ENCODE data around the gene ERICH6.
A peak's percentile ranks its signal among the peaks of the same experiment; 100 is the strongest.

ERICH6 gene

GRCh38 chr3:150703756-150704344 lies at the start of gene ERICH6:
ERICH6 (minus strand) TSS chr3:150703920; CDS start chr3:150703898, 22 bp downstream.
- DNase-seq (ENCODE audit: low read depth, low spot score) = peak; percentile 47

GRCh38 chr3:150751781-150752263 lies 48.1 kb upstream of the ERICH6 start:
- no peak for DNase-seq (ENCODE audit: low read depth, low spot score)

- no peak for DNase-seq (ENCODE audit: low read depth, low spot score)
These were observed 45.5 kb upstream of the ERICH6 start for GRCh38 chr3:150749255-150749654.

- no peak for DNase-seq (ENCODE audit: low read depth, low spot score)
These were observed 44.9 kb upstream of the ERICH6 start for GRCh38 chr3:150748684-150749047.

- no peak for DNase-seq (ENCODE audit: low read depth, low spot score)
These were observed 44.4 kb upstream of the ERICH6 start for GRCh38 chr3:150747886-150748683.

GRCh38 chr3:150746791-150747590 lies 43.3 kb upstream of the ERICH6 start:
- DNase-seq (ENCODE audit: low read depth, low spot score) = no peak

- no peak for DNase-seq (ENCODE audit: low read depth, low spot score)
These were observed 42.1 kb upstream of the ERICH6 start for GRCh38 chr3:150745832-150746231.

- DNase-seq (ENCODE audit: low read depth, low spot score) = no peak
These were observed 41.1 kb upstream of the ERICH6 start for GRCh38 chr3:150744919-150745211.

- DNase-seq (ENCODE audit: low read depth, low spot score) = no peak
These were observed 40.6 kb upstream of the ERICH6 start for GRCh38 chr3:150744041-150744918.

- DNase-seq (ENCODE audit: low read depth, low spot score) = no peak
These were observed 39.8 kb upstream of the ERICH6 start for GRCh38 chr3:150743508-150743907.

- DNase-seq (ENCODE audit: low read depth, low spot score) = no peak
These were observed 39.0 kb upstream of the ERICH6 start for GRCh38 chr3:150742679-150743078.

GRCh38 chr3:150742141-150742523 lies 38.4 kb upstream of the ERICH6 start:
- DNase-seq (ENCODE audit: low read depth, low spot score) = no peak

GRCh38 chr3:150741497-150742140 lies 37.9 kb upstream of the ERICH6 start:
- DNase-seq (ENCODE audit: low read depth, low spot score) = no peak

GRCh38 chr3:150740733-150741496 lies 37.2 kb upstream of the ERICH6 start:
- DNase-seq (ENCODE audit: low read depth, low spot score) = no peak

- no peak for DNase-seq (ENCODE audit: low read depth, low spot score)
These were observed 36.3 kb upstream of the ERICH6 start for GRCh38 chr3:150739877-150740645.

GRCh38 chr3:150739200-150739863 lies 35.6 kb upstream of the ERICH6 start:
- no peak for DNase-seq (ENCODE audit: low read depth, low spot score)

- DNase-seq (ENCODE audit: low read depth, low spot score) = no peak
These were observed 35.0 kb upstream of the ERICH6 start for GRCh38 chr3:150738688-150739087.

GRCh38 chr3:150737874-150738679 lies 34.4 kb upstream of the ERICH6 start:
- DNase-seq (ENCODE audit: low read depth, low spot score) = no peak

Measured in activated CD4-positive, CD25-positive, alpha-beta regulatory T cell treated with anti-CD3 and anti-CD28 coated beads, Interleukin-2, amount 50 U/mL, for 16 hours (primary cell).